ENCODE data around the gene CSAD.

The CSAD gene

DNA sequence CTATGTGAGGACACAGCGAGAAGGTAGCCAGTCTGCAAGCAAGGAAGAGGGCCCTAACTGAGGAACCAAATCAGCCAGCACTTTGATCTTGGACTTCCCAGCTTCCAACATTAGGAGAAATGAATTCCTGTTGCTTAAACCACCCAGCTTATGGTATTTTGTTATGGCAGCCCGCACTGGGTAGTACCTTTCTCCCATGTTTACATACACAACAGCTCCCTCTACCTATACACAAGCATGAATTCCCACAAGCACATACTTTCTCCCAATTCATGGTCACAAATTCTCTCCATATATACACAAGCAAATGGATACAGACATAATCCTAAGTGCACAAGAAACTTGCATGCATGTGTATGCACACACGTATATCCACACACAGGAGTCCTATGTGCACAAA, 19.0 kb upstream of the CSAD start:
- DNase-seq (ENCODE audit: low read depth, low spot score), result no peak

- DNase-seq (ENCODE audit: low read depth, low spot score), result no peak
Observed at GRCh38 chr12:53198486-53199110, 17.9 kb upstream of the CSAD start.

GRCh38 chr12:53197011-53197640, 16.4 kb upstream of the CSAD start:
- no peak for DNase-seq (ENCODE audit: low read depth, low spot score)

DNA sequence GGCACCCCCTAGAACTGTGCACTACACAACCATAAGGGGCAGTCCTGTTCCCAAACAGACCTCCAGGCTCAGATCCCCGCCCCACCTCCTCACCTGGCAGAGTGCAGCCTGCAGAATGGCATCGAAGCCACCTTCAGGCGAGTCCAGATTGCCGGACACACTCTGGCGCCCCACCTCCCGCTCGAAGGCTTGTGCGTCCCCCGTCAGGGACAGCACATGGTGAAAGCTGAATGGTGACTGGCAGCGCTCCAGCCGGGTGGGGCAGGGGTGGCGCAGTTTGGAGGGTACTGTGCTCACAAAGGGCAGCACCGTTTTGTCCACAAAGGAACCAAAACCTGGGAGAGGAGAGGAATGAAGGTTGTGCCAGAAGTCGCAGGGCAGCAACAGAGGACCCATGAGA, 15.8 kb upstream of the CSAD start:
- DNase-seq (ENCODE audit: low read depth, low spot score), result no peak

DNA sequence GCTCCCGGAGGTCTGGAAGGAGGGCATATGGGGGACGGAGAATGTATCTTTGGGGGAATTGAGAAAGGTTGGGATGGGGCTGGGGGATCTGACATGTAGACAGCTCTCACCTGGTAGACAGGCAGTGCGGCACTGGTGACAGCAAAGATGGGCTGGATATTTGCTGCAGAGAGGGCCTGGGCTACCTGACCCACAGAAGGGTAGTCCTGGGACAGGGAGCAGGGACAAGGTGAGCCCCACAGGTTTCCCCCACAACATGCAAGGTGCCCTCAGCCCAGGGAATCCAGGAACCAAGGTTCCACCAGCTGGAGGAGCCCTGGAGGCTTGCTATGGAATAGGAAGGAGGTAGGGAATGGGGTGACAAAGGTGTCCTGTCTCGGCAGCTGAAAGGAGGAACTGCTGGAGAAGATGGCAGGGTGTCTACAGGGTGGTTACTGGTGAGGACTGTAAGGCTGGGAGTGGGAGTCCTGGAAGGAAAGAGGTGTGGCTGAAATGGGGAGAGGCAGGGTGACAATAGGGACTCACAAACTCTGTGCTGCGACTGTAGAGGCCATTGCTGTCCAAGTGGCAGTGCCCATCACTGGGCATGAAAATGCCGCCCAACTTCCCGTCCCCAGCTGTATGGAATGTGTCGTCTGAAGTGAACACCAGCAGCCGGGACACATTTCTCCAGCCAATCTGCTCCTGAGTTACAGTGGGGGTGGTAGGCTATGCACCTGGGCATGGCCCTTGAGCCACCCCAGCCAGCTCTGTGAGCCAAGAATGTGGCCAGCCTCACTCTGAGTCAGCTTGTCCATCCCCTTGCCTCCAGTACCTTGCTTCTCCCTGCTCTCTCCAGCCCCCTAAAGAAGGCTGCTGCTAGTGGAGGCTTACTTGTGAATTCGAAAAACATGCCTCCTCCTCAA, 15.0 kb upstream of the CSAD start:
- no peak for DNase-seq (ENCODE audit: low read depth, low spot score)

GRCh38 chr12:53194973-53195372, 14.2 kb upstream of the CSAD start:
- no peak for DNase-seq (ENCODE audit: low read depth, low spot score)

DNA sequence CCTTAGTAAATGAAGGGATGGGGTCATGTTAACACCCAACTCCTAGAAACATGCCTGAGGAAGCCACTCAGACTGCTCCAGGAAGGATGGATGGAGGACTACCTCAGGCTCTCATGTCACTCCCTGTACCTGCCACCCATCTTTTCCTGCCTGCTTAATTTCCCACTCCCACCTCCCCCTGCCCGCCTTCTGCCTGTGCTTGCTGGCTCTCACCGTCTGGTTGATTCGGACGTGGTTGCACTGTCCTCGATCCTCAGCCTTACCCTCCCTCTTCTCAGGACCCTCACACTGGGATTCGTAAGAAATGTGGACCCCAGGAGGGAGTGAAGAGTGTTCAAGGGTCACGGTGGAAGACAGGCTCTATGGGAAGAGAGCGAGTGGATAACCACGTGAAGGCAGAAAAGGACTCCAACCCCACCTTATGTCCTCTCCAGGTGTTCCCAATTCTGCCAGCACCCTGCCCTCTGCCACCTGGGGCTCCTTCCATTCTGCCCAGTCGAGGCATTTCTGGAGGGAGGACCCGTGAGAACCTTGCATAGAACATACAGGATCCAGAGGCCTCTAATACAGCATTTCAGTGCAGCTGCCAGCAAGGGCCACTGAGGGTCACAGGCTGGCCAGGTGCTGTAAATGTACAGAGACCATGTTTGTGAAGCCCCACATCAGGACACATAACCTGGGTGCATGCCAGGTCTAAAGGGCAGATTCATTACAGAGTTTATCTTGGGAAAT, 13.4 kb upstream of the CSAD start:
- no peak for DNase-seq (ENCODE audit: low read depth, low spot score)

DNA sequence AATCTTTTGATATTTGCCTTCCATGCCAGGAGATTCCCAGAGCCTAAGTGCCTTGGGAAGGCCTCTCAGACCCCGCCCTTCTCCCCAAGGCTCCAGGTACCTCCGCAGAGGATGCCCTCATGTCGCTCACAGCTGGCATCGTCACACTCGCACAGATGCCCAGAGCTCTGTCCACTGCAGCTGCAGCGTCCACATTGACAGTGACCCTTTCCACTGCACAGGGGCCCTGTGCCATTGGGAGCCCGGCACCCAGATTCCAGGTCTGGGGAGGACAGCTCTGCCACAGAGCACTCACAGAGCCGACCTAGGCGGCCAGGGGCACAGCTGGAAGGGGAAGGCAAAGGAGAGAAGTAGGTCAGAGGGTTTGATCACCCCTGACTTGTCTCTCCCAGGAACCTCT, 12.3 kb upstream of the CSAD start:
- DNase-seq (ENCODE audit: low read depth, low spot score), result no peak

GRCh38 chr12:53192531-53193021, 11.9 kb upstream of the CSAD start:
- no peak for DNase-seq (ENCODE audit: low read depth, low spot score)

DNA sequence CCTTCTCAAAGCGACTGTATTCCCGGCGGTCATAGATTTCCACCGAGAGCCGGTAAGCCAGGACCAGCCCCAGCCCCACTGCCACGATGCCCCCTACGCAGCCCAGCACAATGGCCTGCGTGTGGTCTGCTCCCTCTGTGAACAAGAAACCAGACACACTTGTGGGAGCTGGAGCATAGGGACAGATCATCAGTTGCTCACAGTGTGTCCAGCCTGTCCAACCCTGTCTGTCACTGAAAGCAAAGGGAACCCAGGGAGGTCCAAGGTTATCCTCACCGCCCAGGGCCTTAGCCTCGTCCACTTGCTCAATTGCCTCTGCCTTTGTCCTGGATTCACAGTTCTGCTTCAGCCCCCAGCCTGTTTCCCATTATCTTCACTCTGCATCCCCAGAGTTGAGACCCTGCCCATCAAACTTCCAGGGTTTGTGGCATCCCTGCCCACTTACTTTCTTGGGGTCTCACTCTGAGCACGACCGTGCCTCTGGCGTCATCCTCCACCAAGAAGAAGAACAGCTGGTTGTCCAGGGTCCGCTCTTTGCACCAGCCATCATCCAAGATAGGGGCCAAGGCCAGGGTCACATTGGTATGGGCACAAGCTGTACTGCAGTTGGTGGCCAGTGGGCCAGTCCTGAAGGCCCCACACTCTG, 11.3 kb upstream of the CSAD start:
- DNase-seq (ENCODE audit: low read depth, low spot score), result no peak

GRCh38 chr12:53191096-53191884, 10.6 kb upstream of the CSAD start:
- DNase-seq (ENCODE audit: low read depth, low spot score), result no peak

DNA sequence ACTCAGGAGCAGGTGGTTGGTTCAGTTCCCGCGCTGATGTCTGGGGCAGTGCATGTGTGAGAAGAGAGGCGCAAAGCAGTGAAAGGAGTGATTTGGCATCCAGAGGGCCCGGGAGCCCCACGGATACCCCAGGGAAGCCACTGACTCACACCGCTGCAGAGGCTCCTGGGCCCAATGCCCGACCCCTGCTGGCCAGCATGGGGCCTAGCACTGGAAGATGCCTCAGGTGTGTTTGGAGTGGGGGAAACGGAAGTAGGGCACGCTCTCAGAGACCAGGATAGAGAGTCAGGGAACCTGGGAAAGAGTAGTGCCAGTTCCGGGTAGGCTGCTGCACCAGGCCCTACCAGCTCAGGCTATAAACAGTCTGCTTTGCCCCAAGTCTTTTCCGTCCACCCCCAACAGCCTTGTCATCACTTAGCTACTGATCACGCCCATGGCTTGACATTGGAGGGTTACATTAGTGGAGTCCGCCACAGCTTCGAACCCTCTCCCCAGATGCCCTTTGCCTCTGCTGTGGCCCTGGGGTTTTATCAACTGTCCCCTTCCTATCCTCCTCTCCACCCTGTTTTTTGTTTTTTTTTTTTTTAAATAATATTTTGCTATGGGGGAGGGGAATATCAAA, 9.5 kb upstream of the CSAD start:
- DNase-seq (ENCODE audit: low read depth, low spot score), result no peak

DNA sequence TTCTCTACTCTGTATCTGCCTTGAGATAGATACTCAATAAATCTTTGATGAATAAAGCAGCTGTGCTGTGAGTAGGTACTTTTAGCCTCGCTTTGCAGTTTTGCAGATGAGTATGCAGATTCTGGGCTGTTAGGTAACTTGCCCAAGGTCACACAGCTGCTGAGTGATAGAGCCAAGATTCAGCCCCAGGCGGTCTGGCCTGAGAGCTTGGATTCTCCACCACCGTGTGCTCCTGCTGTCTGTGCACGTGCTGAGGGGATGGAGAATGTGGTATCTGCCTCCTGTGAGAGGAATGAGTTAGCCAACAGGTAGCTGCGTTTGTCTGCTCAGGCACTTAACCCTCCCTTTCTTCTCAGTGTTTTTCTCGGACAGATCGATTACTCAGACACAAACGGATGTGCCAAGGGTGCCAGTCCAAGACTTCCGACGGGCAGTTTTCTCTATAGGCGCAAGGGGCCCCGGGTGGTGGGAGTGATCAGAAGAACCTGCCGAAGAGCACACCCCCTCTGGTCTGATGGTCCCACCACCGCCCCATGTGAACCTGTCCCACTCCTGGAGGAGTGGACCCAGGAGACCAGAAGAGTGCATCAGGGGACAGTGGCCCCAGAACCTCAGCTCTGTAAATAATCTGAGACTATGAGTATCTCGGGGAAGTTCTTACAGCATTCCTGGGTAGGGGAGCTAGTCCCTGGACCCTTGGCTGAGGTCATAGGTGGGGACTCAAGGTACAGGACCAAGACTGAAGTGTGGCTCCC, 6.6 kb upstream of the CSAD start:
- DNase-seq (ENCODE audit: low read depth, low spot score), result no peak

- DNase-seq (ENCODE audit: low read depth, low spot score), result no peak
Observed at GRCh38 chr12:53186745-53187144, 6.0 kb upstream of the CSAD start.

- DNase-seq (ENCODE audit: low read depth, low spot score), result no peak
Observed at GRCh38 chr12:53185582-53186153, 4.9 kb upstream of the CSAD start.

- DNase-seq (ENCODE audit: low read depth, low spot score), result no peak
Observed at GRCh38 chr12:53184828-53185227, 4.1 kb upstream of the CSAD start.

DNA sequence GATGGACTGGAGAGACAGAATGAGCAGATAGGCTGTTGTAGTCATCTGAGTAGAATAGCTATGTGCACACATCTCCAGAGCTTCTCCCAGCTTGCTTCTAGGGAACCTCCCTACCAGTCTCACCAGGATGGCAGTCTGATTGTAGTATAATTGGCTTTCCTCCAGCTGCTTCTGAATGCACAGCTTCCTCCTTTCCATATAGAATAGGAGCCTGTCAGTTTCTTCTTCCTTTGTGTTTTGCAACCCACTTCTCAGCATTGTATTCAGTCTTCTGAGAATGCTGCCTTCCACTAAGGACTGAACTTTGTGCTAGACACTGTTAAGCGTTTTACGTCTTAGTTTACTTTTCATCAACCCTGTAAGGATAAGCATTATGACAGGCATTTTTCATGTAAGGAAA, 2.2 kb upstream of the CSAD start:
- no peak for DNase-seq (ENCODE audit: low read depth, low spot score)

DNA sequence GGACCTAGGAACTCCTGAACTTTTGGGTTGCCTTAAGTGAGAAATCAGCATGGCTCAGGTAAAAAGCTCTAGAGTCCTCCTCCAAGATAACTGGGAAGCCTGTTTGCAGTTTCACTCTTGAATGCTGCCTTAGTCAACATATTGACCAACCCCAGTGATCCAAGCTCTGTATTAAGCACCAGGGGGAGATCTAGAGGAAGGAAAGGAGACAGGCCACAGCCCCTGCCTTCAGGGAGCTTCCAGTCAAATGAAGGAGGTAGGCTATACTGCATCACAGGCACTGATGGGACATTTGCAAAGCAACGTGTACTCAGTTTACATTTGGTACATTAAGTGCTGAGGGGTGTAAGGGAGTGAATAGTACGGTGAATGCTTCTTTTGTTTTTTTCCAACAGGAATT, 1.2 kb upstream of the CSAD start:
- DNase-seq (ENCODE audit: low read depth, low spot score), result no peak
